HepG2 (cell line): Measurements from ENCODE around the gene TBC1D16. TPM values are rescaled to one million over a fixed set of nuclear protein-coding genes. Genes with fewer than 3 reads are reported as not detected.
A peak's percentile ranks its signal among the peaks of the same experiment; 100 is the strongest.

Experiments used
- ATF5 ChIP-seq: sonication (generic); formaldehyde crosslinking; IDR thresholded peaks from 2 replicates; pipeline ENCODE4 v1.4.0; 2020; ENCODE audit warnings: mild to moderate bottlenecking, low read depth, missing genetic modification reagents
- BCL6 ChIP-seq: IDR thresholded peaks from 2 replicates; pipeline ENCODE4 v1.6.1; 2016; ENCODE audit warnings: missing genetic modification reagents, missing compliant biosample characterization
- BHLHE40 ChIP-seq: IDR thresholded peaks from 2 replicates; pipeline ENCODE4 v1.6.1; 2011; ENCODE audit warnings: low read length, improper control_type of control experiment
- CC2D1A ChIP-seq: sonication (generic); formaldehyde crosslinking; IDR thresholded peaks from 2 replicates; pipeline ENCODE4 v1.8.1; 2023; ENCODE audit warnings: mild to moderate bottlenecking, missing genetic modification reagents
- DBP ChIP-seq: sonication (generic); formaldehyde crosslinking; IDR thresholded peaks from 2 replicates; pipeline ENCODE4 v1.4.0; 2020; ENCODE audit warnings: missing genetic modification reagents; ENCODE audit errors: not compliant biosample characterization
- FOSL1 ChIP-seq: sonication (generic); formaldehyde crosslinking; IDR thresholded peaks from 2 replicates; pipeline ENCODE4 v1.9.0; 2021; ENCODE audit warnings: missing genetic modification reagents, borderline replicate concordance
- GATA4 ChIP-seq: sonication (generic); IDR thresholded peaks from 2 replicates; pipeline ENCODE4 v1.6.1; 2016; ENCODE audit warnings: antibody characterized with exemption, low read depth, borderline replicate concordance
- GZF1 ChIP-seq: sonication (generic); formaldehyde crosslinking; IDR thresholded peaks from 2 replicates; pipeline ENCODE4 v1.5.1; 2020; ENCODE audit warnings: mild to moderate bottlenecking, missing genetic modification reagents
- NFYB ChIP-seq: sonication (generic); formaldehyde crosslinking; IDR thresholded peaks from 2 replicates; pipeline ENCODE4 v1.4.0; 2020; ENCODE audit warnings: missing genetic modification reagents
- PRPF4 ChIP-seq: fragments of 200-400 bp; formaldehyde crosslinking; IDR thresholded peaks from 2 replicates; pipeline ENCODE4 v1.6.1; 2016; ENCODE audit warnings: low read length, low read depth; ENCODE audit not compliant: poor library complexity, severe bottlenecking
- RARG ChIP-seq: sonication (generic); formaldehyde crosslinking; IDR thresholded peaks from 2 replicates; pipeline ENCODE4 v1.4.0; 2020; ENCODE audit warnings: low read depth, mild to moderate bottlenecking, missing genetic modification reagents
- RCOR2 ChIP-seq: IDR thresholded peaks from 2 replicates; pipeline ENCODE4 v1.6.1; 2016; ENCODE audit warnings: missing biosample characterization, missing genetic modification reagents
- TBP ChIP-seq: sonication (generic); formaldehyde crosslinking; IDR thresholded peaks from 2 replicates; pipeline ENCODE4 v1.5.0; 2020; ENCODE audit warnings: missing genetic modification reagents
- ZBTB3 ChIP-seq: sonication (generic); formaldehyde crosslinking; IDR thresholded peaks from 2 replicates; pipeline ENCODE4 v1.4.0; 2020; ENCODE audit warnings: low read depth, mild to moderate bottlenecking, moderate library complexity, missing genetic modification reagents, borderline replicate concordance
- ZBTB37 ChIP-seq: sonication (generic); formaldehyde crosslinking; IDR thresholded peaks from 2 replicates; pipeline ENCODE4 v1.4.0; 2020; ENCODE audit warnings: mild to moderate bottlenecking, missing genetic modification reagents
- ZFP1 ChIP-seq: IDR thresholded peaks from 2 replicates; pipeline ENCODE4 v1.6.1; 2016
- ZFP37 ChIP-seq: sonication (generic); formaldehyde crosslinking; IDR thresholded peaks from 2 replicates; pipeline ENCODE4 v1.4.0; 2020; ENCODE audit warnings: missing genetic modification reagents, borderline replicate concordance
- ZNF468 ChIP-seq: sonication (generic); formaldehyde crosslinking; IDR thresholded peaks from 2 replicates; pipeline ENCODE4 v1.8.0; 2022; ENCODE audit warnings: mild to moderate bottlenecking, moderate library complexity, missing genetic modification reagents
- ZNF547 ChIP-seq: sonication (generic); formaldehyde crosslinking; IDR thresholded peaks from 2 replicates; pipeline ENCODE4 v1.5.1; 2020; ENCODE audit warnings: mild to moderate bottlenecking, missing genetic modification reagents
- ZNF614 ChIP-seq: IDR thresholded peaks from 2 replicates; pipeline ENCODE4 v1.6.1; 2018; ENCODE audit warnings: missing biosample characterization, missing genetic modification reagents, inconsistent platforms, borderline replicate concordance
- ZNF703 ChIP-seq: sonication (generic); formaldehyde crosslinking; IDR thresholded peaks from 2 replicates; pipeline ENCODE4 v1.5.1; 2020; ENCODE audit warnings: missing genetic modification reagents, mild to moderate bottlenecking, moderate library complexity, borderline replicate concordance
- ZNF773 ChIP-seq: sonication (generic); formaldehyde crosslinking; IDR thresholded peaks from 2 replicates; pipeline ENCODE4 v1.4.0; 2020; ENCODE audit warnings: missing genetic modification reagents, borderline replicate concordance
- polyA plus RNA-seq, 8 experiments: library from polyadenylated mRNA; depleted of rRNA in 3 of 8; stranded (reverse) in 7 of 8; unstranded in 1 of 8; fragments of >200 nt; fragmentation: Illumina TruSeq in 4 of 8; extraction: Trizol in 4 of 8; gene quantifications; 2 replicates each; pipeline versions ENCODE4 v1.2.1 to v1.2.3, GENCODE V29; 2011 to 2016; ENCODE audit warnings: low read depth in 4 of 8, missing spikeins in 1 of 8, mixed read lengths in 1 of 8; ENCODE audit not compliant: insufficient read depth in 1 of 8
- total RNA-seq, 5 experiments: library from RNA; depleted of rRNA; stranded (reverse); fragments of >200 nt; fragmentation: Illumina TruSeq; extraction: Trizol; gene quantifications; 2 replicates each; pipeline ENCODE4 v1.2.3, GENCODE V29; 2016; ENCODE audit warnings: low read depth in 1 of 5
- TF ChIP-seq, protein P1 (sequence below): sonication (generic); formaldehyde crosslinking; IDR thresholded peaks from 2 replicates; pipeline ENCODE4 v1.4.0; 2020; ENCODE audit warnings: mild to moderate bottlenecking, missing genetic modification reagents
- TF ChIP-seq, protein P2 (sequence below), 2 experiments: IDR thresholded peaks; 2 replicates each; pipeline ENCODE4 v1.6.1; 2011 to 2012; ENCODE audit warnings: low read length in 2 of 2, borderline replicate concordance in 1 of 2, low read depth in 1 of 2, mild to moderate bottlenecking in 1 of 2, moderate library complexity in 1 of 2

TBC1D16 gene
- total and polyA plus RNA-seq, 2 of the 13 experiments (the other 11 are each of a cell fraction or from before 2014, with no cell fraction given), result 14.9 to 24.9 TPM

- TF ChIP-seq FOSL1 (CRISPR knock-in tag) (no peak), BHLHE40 (no peak), CC2D1A (CRISPR knock-in tag) (no peak), TBP (CRISPR knock-in tag) (no peak), RCOR2 (no peak), ZBTB3 (CRISPR knock-in tag) (no peak), ZFP37 (no peak), ZNF703 (no peak), RARG (CRISPR knock-in tag) (no peak), ATF5 (CRISPR knock-in tag) (no peak), ZNF468 (no peak), ZNF773 (CRISPR knock-in tag) (no peak), ZNF614 (CRISPR knock-in tag) (no peak), DBP (no peak), BCL6 (no peak), GATA4 (no peak), GZF1 (CRISPR knock-in tag) (no peak), PRPF4 (no peak), ZFP1 (CRISPR knock-in tag) (no peak), ZNF547 (CRISPR knock-in tag) (peak; percentile 91), NFYB (CRISPR knock-in tag) (0 out of 2 replicates have a peak, but pooled peaks have one; percentile 6), ZBTB37 (CRISPR knock-in tag) (0 out of 2 replicates have a peak, but pooled peaks have one; percentile 18)
- TF ChIP-seq, protein P1, sequence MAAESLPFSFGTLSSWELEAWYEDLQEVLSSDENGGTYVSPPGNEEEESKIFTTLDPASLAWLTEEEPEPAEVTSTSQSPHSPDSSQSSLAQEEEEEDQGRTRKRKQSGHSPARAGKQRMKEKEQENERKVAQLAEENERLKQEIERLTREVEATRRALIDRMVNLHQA (CRISPR knock-in tag), result no peak
- TF ChIP-seq, protein P2, sequence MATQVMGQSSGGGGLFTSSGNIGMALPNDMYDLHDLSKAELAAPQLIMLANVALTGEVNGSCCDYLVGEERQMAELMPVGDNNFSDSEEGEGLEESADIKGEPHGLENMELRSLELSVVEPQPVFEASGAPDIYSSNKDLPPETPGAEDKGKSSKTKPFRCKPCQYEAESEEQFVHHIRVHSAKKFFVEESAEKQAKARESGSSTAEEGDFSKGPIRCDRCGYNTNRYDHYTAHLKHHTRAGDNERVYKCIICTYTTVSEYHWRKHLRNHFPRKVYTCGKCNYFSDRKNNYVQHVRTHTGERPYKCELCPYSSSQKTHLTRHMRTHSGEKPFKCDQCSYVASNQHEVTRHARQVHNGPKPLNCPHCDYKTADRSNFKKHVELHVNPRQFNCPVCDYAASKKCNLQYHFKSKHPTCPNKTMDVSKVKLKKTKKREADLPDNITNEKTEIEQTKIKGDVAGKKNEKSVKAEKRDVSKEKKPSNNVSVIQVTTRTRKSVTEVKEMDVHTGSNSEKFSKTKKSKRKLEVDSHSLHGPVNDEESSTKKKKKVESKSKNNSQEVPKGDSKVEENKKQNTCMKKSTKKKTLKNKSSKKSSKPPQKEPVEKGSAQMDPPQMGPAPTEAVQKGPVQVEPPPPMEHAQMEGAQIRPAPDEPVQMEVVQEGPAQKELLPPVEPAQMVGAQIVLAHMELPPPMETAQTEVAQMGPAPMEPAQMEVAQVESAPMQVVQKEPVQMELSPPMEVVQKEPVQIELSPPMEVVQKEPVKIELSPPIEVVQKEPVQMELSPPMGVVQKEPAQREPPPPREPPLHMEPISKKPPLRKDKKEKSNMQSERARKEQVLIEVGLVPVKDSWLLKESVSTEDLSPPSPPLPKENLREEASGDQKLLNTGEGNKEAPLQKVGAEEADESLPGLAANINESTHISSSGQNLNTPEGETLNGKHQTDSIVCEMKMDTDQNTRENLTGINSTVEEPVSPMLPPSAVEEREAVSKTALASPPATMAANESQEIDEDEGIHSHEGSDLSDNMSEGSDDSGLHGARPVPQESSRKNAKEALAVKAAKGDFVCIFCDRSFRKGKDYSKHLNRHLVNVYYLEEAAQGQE (IDR thresholded peaks at IDR 0.05; ENCODE audit: borderline replicate concordance in 1 of 2, low read depth in 1 of 2, low read length in 2 of 2), result no peak; a peak in 1 of 4 replicates
These were observed 35.6 kb upstream of the TBC1D16 start (continued) for GRCh38 chr17:80071116-80071841.
